Neuronal stem cell (in vitro differentiated cells): ENCODE measurements around the gene TLE3.

Experiments used
- DNase-seq: peaks from one replicate; pipeline ENCODE4 v3.0.0-alpha.2; 2013; ENCODE audit warnings: low spot score
- H2AFZ ChIP-seq: one replicate; pipeline ENCODE4 v1.6.1; 2013; ENCODE audit warnings: mild to moderate bottlenecking, low read length, inconsistent platforms
- H2AK5ac ChIP-seq: 2 replicates; pipeline ENCODE4 v1.6.1; 2013; ENCODE audit warnings: low read depth, mild to moderate bottlenecking, inconsistent platforms, low read length, moderate library complexity, mixed read lengths
- H2BK120ac ChIP-seq: 2 replicates; pipeline ENCODE4 v1.6.1; 2013; ENCODE audit warnings: low read depth, mild to moderate bottlenecking, inconsistent platforms, low read length, moderate library complexity, mixed read lengths
- H2BK12ac ChIP-seq: one replicate; pipeline ENCODE4 v1.6.1; 2013; ENCODE audit warnings: low read length, inconsistent platforms
- H2BK15ac ChIP-seq: 2 replicates; pipeline ENCODE4 v1.6.1; 2013; ENCODE audit warnings: mild to moderate bottlenecking, low read length, inconsistent platforms, mixed read lengths
- H2BK5ac ChIP-seq: one replicate; pipeline ENCODE4 v1.6.1; 2013; ENCODE audit warnings: inconsistent platforms, mild to moderate bottlenecking, low read length, moderate library complexity
- H3K14ac ChIP-seq: one replicate; pipeline ENCODE4 v1.6.1; 2013; ENCODE audit warnings: low read length, inconsistent platforms
- H3K18ac ChIP-seq: 2 replicates; pipeline ENCODE4 v1.6.1; 2013; ENCODE audit warnings: low read length, inconsistent platforms
- H3K23ac ChIP-seq: 2 replicates; pipeline ENCODE4 v1.6.1; 2013; ENCODE audit warnings: low read depth, mild to moderate bottlenecking, mixed read lengths, low read length, inconsistent platforms; ENCODE audit not compliant: poor library complexity
- H3K27ac ChIP-seq: replicated peaks from 3 replicates; pipeline ENCODE4 v1.5.1; 2013; ENCODE audit warnings: low read length, inconsistent platforms
- H3K27me3 ChIP-seq, 3 experiments: 2 replicates each; pipeline ENCODE4 v1.6.1; 2013; ENCODE audit warnings: low read length in 3 of 3, mild to moderate bottlenecking in 2 of 3, inconsistent platforms in 1 of 3, low read depth in 1 of 3, mixed read lengths in 1 of 3, moderate library complexity in 1 of 3; ENCODE audit not compliant: control insufficient read depth in 3 of 3, insufficient read depth in 3 of 3
- H3K36me3 ChIP-seq, 2 donors: replicated peaks in 1 of 2; 2 replicates each; pipeline ENCODE4 v1.6.1; 2013; ENCODE audit warnings: low read length in 2 of 2; ENCODE audit not compliant: control insufficient read depth in 2 of 2, insufficient read depth in 2 of 2
- H3K4ac ChIP-seq: 2 replicates; pipeline ENCODE4 v1.6.1; 2013; ENCODE audit warnings: inconsistent platforms, mild to moderate bottlenecking, low read length, moderate library complexity
- H3K4me1 ChIP-seq, 2 donors: 1 replicate in 1 of 2; 2 replicates in 1 of 2; pipeline ENCODE4 v1.6.1; 2013; ENCODE audit warnings: low read length in 2 of 2, low read depth in 1 of 2; ENCODE audit not compliant: control insufficient read depth in 2 of 2, insufficient read depth in 1 of 2
- H3K4me2 ChIP-seq: one replicate; pipeline ENCODE4 v1.6.1; 2013; ENCODE audit warnings: mild to moderate bottlenecking, low read length, inconsistent platforms; ENCODE audit not compliant: insufficient read depth, poor library complexity, severe bottlenecking
- H3K4me3 ChIP-seq, 2 donors: 2 replicates each; pipeline ENCODE4 v1.5.1; 2013; ENCODE audit warnings: low read length in 2 of 2, mild to moderate bottlenecking in 2 of 2, inconsistent platforms in 1 of 2, moderate library complexity in 1 of 2
- H3K79me1 ChIP-seq: one replicate; pipeline ENCODE4 v1.6.1; 2013; ENCODE audit warnings: low read depth, mild to moderate bottlenecking, inconsistent platforms, low read length, moderate library complexity
- H3K9ac ChIP-seq: one replicate; pipeline ENCODE4 v1.6.1; 2013; ENCODE audit warnings: mild to moderate bottlenecking, low read depth, low read length, inconsistent platforms; ENCODE audit not compliant: poor library complexity
- H3K9me3 ChIP-seq, 2 donors: replicated peaks in 1 of 2; 2 replicates each; pipeline versions ENCODE3 to v1.6.1; 2013; ENCODE audit warnings: low read length in 2 of 2, mild to moderate bottlenecking in 2 of 2, inconsistent platforms in 1 of 2, low read depth in 1 of 2, mixed read lengths in 1 of 2, moderate library complexity in 1 of 2; ENCODE audit not compliant: control insufficient read depth in 2 of 2, insufficient read depth in 1 of 2
- H4K8ac ChIP-seq: one replicate; pipeline ENCODE4 v1.6.1; 2013; ENCODE audit warnings: low read depth, mild to moderate bottlenecking, inconsistent platforms, low read length, moderate library complexity
- H4K91ac ChIP-seq: one replicate; pipeline ENCODE4 v1.6.1; 2013; ENCODE audit warnings: low read length, low read depth, mild to moderate bottlenecking, inconsistent platforms; ENCODE audit not compliant: poor library complexity
- WGBS, 2 donors: extraction: QIAGEN DNeasy Blood & Tissue Kit; methylation state at CpG; one replicate each; pipeline ENCODE4 v1.1.7; 2013; ENCODE audit warnings: missing lambda C conversion rate in 2 of 2, mixed read lengths in 1 of 2; ENCODE audit not compliant: insufficient read length in 2 of 2, insufficient replicate concordance in 1 of 2; ENCODE audit errors: extremely low coverage in 2 of 2; 5-methylcytosine and 5-hydroxymethylcytosine counted together

TLE3 gene

DNA sequence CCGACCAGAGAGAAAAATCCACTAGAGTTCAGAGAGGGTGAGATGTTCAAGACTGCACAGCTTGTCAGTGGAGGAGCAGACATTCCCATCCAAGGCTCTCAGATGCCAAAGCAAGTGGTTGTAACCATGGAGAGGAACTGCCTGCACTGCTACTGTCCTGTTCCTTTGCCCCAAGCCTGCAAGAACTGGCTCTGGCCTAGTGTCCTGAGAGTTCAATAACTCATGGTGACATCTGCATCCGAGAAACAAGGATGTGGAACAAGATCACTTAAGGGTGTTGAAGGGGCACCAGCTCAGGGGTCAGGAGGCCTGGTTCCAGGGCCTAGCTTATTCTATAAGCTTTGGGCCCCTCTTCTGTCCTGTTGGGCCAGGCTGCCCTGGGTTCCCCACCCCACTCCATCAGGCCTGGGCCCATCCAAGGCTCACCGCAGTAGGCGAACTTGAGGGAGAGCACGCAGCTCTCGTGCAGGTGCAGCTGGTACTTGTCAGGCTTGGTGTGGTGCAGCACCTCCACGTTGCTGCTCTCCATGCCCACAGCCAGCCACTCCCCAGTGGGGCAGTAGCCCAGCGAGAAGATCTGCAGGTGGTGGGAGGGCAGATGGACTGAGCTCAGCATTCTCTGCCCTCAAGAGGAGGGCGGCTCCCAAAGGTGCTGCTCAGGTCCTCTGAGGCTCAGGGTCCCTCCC, 45.6 kb downstream of the TLE3 start:
- H3K27ac ChIP-seq = no peak overlapping the region
- WGBS, 2 donors = no CpG with 5 or more reads among the region's 9 CpGs
- peak overlapping the region; percentile 48 for H4K8ac ChIP-seq

GRCh38 chr15:70050970-70051369, 46.7 kb downstream of the TLE3 start:
- no peak for DNase-seq
- Histone ChIP-seq H2AFZ (no peak overlapping the region), H3K27ac (no peak overlapping the region), H3K4ac (no peak overlapping the region), H3K9me3 (no peaks in the 10 kb centered on the region), H3K4me2 (no peak overlapping the region), H2BK12ac (no peak overlapping the region), H4K91ac (no peak overlapping the region), H3K4me1 (peaks cover 2 to 8% of the 10 kb centered on the region in 2 donors), H3K79me1 (peaks cover 4% of the 10 kb centered on the region), H3K27me3 (no peaks in the 10 kb centered on the region), H2BK120ac (no peak overlapping the region), H3K4me3 (no peak overlapping the region), H3K23ac (no peak overlapping the region), H3K18ac (no peak overlapping the region), H3K9ac (no peak overlapping the region), H2BK15ac (no peak overlapping the region), H4K8ac (no peak overlapping the region), H2AK5ac (no peak overlapping the region), H2BK5ac (no peak overlapping the region), H3K14ac (no peak overlapping the region), H3K36me3 (peaks cover 42 to 92% of the 10 kb centered on the region in 2 donors)
- no CpG with 5 or more reads among the region's 7 CpGs for WGBS, 2 donors

More for the DNA sequence above, 45.6 kb downstream of the TLE3 start:
- Histone ChIP-seq H2AK5ac (peak overlapping the region; percentile 32), H2BK15ac (no peak overlapping the region), H3K79me1 (peaks cover 4% of the 10 kb centered on the region), H3K23ac (peak overlapping the region; percentile 83), H3K4me2 (no peak overlapping the region), H2BK120ac (no peak overlapping the region), H3K36me3 (peaks cover 49 to 96% of the 10 kb centered on the region in 2 donors), H3K18ac (no peak overlapping the region), H3K9me3 (no peaks in the 10 kb centered on the region), H2BK12ac (no peak overlapping the region), H3K9ac (peak overlapping the region; percentile 50), H3K4me3 (no peak overlapping the region), H2BK5ac (no peak overlapping the region), H3K27me3 (no peaks in the 10 kb centered on the region), H3K4ac (peak overlapping the region; percentile 55), H4K91ac (no peak overlapping the region), H3K14ac (no peak overlapping the region), H3K4me1 (peaks cover 3 to 5% of the 10 kb centered on the region in 2 donors), H2AFZ (no peak overlapping the region)
- DNase-seq = no peak

DNA sequence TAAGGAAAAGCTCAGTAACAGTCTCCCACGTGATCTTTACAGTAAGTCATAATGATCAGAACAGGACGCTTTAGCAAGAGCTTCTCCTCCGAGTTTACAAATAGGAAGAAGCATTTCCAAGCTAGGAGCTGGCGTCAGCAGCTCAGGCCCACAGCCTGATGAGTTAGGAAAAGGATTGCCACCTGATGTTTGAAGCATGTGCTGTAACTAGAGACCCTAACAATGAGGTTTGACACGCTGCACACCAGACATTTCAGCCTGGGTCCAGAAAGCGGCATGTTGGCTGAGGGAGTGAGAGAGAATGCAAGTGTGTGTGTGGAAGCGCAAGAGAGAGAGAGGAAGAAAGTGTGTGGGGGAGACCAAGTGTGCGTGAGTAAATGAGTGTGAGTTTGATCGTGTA, 47.3 kb downstream of the TLE3 start:
- WGBS, 2 donors = 100% methylated on average over 2 of the region's 9 CpGs; no CpG with 5 or more reads in 1 of the 2 donors
- no peak overlapping the region for H2BK15ac ChIP-seq
- no peak overlapping the region for H2BK120ac ChIP-seq
- H3K4me1 ChIP-seq = peaks cover 0 to 8% of the 10 kb centered on the region in 2 donors
- peaks cover 40 to 87% of the 10 kb centered on the region in 2 donors for H3K36me3 ChIP-seq
- H3K9ac ChIP-seq = no peak overlapping the region
- no peak overlapping the region for H2BK5ac ChIP-seq
- no peaks in the 10 kb centered on the region for H3K9me3 ChIP-seq
- DNase-seq = no peak
- H3K4ac ChIP-seq = no peak overlapping the region
- H2BK12ac ChIP-seq = no peak overlapping the region
- no peak overlapping the region for H3K27ac ChIP-seq
- no peak overlapping the region for H4K8ac ChIP-seq
- peaks cover 4% of the 10 kb centered on the region for H3K79me1 ChIP-seq
- no peak overlapping the region for H3K23ac ChIP-seq
- H3K14ac ChIP-seq = no peak overlapping the region
- no peak overlapping the region for H2AFZ ChIP-seq
- no peak overlapping the region for H3K4me3 ChIP-seq
- H3K4me2 ChIP-seq = no peak overlapping the region
- no peak overlapping the region for H4K91ac ChIP-seq
- no peak overlapping the region for H2AK5ac ChIP-seq
- no peaks in the 10 kb centered on the region for H3K27me3 ChIP-seq
- no peak overlapping the region for H3K18ac ChIP-seq

DNA sequence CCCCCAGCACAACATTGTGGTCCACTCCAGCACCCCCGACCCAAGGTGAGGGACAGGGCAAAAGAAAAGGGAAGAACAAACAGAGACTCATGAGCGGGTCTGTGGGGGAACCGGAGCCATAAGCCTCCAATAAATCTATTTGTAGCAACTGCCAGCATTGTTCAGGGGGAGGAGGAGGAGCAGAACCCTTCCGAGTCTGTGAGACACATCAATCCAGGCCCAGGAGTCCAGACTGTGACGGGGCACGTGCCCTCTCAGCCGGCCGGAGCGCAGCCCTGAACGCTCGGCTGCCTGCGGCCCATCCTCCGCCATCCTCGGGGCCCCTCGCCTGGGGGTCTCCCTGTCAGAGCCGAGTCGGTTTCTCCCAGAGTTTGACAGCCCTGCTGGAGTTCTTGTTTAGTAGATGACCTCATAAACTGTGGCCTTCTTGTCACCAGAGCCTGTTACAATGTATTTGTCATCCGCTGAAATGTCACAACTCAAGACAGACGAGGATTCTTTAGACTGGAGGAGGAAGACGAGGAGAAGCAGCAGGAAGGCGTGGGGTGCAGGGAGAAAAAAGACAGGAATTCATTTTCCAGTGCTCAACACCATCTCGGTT, 47.9 kb downstream of the TLE3 start:
- Histone ChIP-seq H3K4me2 (no peak overlapping the region), H4K8ac (no peak overlapping the region), H3K4me3 (no peak overlapping the region), H3K27me3 (no peaks in the 10 kb centered on the region), H3K4me1 (peaks cover 0 to 8% of the 10 kb centered on the region in 2 donors), H3K18ac (peak overlapping the region; percentile 22), H2AFZ (no peak overlapping the region), H2AK5ac (no peak overlapping the region), H2BK5ac (no peak overlapping the region), H3K14ac (no peak overlapping the region), H2BK15ac (no peak overlapping the region), H4K91ac (no peak overlapping the region), H2BK120ac (no peak overlapping the region), H3K23ac (peak overlapping the region; percentile 56), H3K4ac (no peak overlapping the region), H3K79me1 (peaks cover 4% of the 10 kb centered on the region), H3K27ac (no peak overlapping the region), H3K9me3 (no peaks in the 10 kb centered on the region), H3K9ac (no peak overlapping the region), H3K36me3 (peaks cover 36 to 81% of the 10 kb centered on the region in 2 donors), H2BK12ac (no peak overlapping the region)
- DNase-seq = no peak
- no CpG with 5 or more reads among the region's 22 CpGs for WGBS, 2 donors
